HCT116 (cell line): ENCODE data around the gene FCER1G. TPM values are rescaled to one million over a fixed set of nuclear protein-coding genes. Genes with fewer than 3 reads are reported as not detected.

ENCODE experiments used
- ATAC-seq: fragments of 200-7000 bp; cut with Tn5 transposase; 2 replicates; pipeline ENCODE4 v1.9.1; 2020; ENCODE audit warnings: mild to moderate bottlenecking, moderate library complexity
- BruUV-seq: library from RNA; stranded (reverse); fragments of 400-500 nt; replicated peaks from 2 replicates; lab custom pipeline; 2021; lab: Mats Ljungman, UMichigan
- CTCF ChIA-PET: fragments of 300-600 bp; sonication (Branson Sonifier 250); formaldehyde crosslinking; loops from one replicate; lab custom pipeline; 2021; ENCODE audit warnings: antibody characterized with exemption; lab: Charles Lee
- POLR2A ChIA-PET: fragments of 300-600, 350-600 bp; sonication (Branson Sonifier 250); formaldehyde crosslinking; loops from one replicate; lab custom pipeline; 2021; ENCODE audit warnings: antibody characterized with exemption; lab: Charles Lee
- RAD21 ChIA-PET, 2 experiments: fragments of 300-600 bp; sonication (Branson Sonifier 250); formaldehyde crosslinking; loops; one replicate each; lab custom pipeline; 2023; ENCODE audit warnings: low total read pairs in 2 of 2; ENCODE audit not compliant: uncharacterized antibody in 2 of 2, unreplicated experiment in 2 of 2, low non-redundant PET in 1 of 2; lab: Charles Lee
- DNase-seq: peaks from one replicate; pipeline ENCODE4 v3.0.0-alpha.2; 2010; ENCODE audit warnings: low read depth, low spot score
- H2AFZ ChIP-seq: fragments of 200-600 bp; shearing (Covaris generic), sonication (generic); 2 replicates; pipeline ENCODE4 v1.6.1; 2017; ENCODE audit warnings: low read depth, mixed run types, mixed read lengths, antibody characterized with exemption, low read length; ENCODE audit not compliant: poor library complexity, severe bottlenecking
- H3K27ac ChIP-seq: 2 replicates; pipeline ENCODE4 v1.5.1; 2012; ENCODE audit warnings: low read depth, low read length
- H3K27me3 ChIP-seq: fragments of 200-600 bp; sonication (generic); 2 replicates; pipeline ENCODE4 v1.6.1; 2016; ENCODE audit warnings: mixed run types, low read length, mixed read lengths; ENCODE audit not compliant: insufficient read depth
- H3K36me3 ChIP-seq, 2 experiments: fragments of 200-500 bp in 1 of 2; fragments of 200-600 bp in 1 of 2; sonication (Bioruptor generic) in 1 of 2; sonication (generic) in 1 of 2; 2 replicates each; pipeline versions ENCODE4 v1.5.1 to v1.6.1; 2014 to 2016; ENCODE audit warnings: low read length in 2 of 2, inconsistent platforms in 1 of 2, mixed read lengths in 1 of 2, mixed run types in 1 of 2; ENCODE audit not compliant: insufficient read depth in 2 of 2, control insufficient read depth in 1 of 2
- H3K4me1 ChIP-seq, 2 experiments: fragments of 200-600 bp in 1 of 2; sonication (generic) in 1 of 2; 2 replicates each; pipeline versions ENCODE4 v1.5.1 to v1.6.1; 2012 to 2017; ENCODE audit warnings: low read length in 2 of 2, inconsistent platforms in 1 of 2, mild to moderate bottlenecking in 1 of 2, mixed read lengths in 1 of 2, mixed run types in 1 of 2, moderate library complexity in 1 of 2; ENCODE audit not compliant: insufficient read depth in 2 of 2, control insufficient read depth in 1 of 2
- H3K4me2 ChIP-seq: fragments of 200-600 bp; sonication (generic); 2 replicates; pipeline ENCODE4 v1.6.1; 2017; ENCODE audit warnings: mixed run types, low read length, mixed read lengths
- H3K4me3 ChIP-seq, 2 experiments: fragments of 200-600 bp in 1 of 2; sonication (generic) in 1 of 2; replicated peaks in 1 of 2; 2 replicates each; pipeline ENCODE4 v1.5.1; 2011 to 2016; ENCODE audit warnings: low read length in 2 of 2, control low read depth in 1 of 2, low read depth in 1 of 2, mild to moderate bottlenecking in 1 of 2, mixed read lengths in 1 of 2, mixed run types in 1 of 2
- H3K79me2 ChIP-seq: fragments of 200-600 bp; sonication (generic); 2 replicates; pipeline ENCODE4 v1.6.1; 2017; ENCODE audit warnings: mild to moderate bottlenecking, mixed run types, low read length, moderate library complexity, mixed read lengths; ENCODE audit not compliant: insufficient read depth
- H3K9ac ChIP-seq: fragments of 200-600 bp; sonication (generic); 2 replicates; pipeline ENCODE4 v1.6.1; 2016; ENCODE audit warnings: low read length, mixed read lengths
- H3K9me2 ChIP-seq: fragments of 200-600 bp; sonication (generic), shearing (Covaris generic); 2 replicates; pipeline ENCODE4 v1.6.1; 2017; ENCODE audit warnings: mixed run types, mild to moderate bottlenecking, moderate library complexity; ENCODE audit not compliant: insufficient read depth
- H3K9me3 ChIP-seq, 2 experiments: fragments of 200-500 bp in 1 of 2; fragments of 200-600 bp in 1 of 2; sonication (Bioruptor generic) in 1 of 2; sonication (generic) in 1 of 2; 2 replicates each; pipeline ENCODE4 v1.6.1; 2014 to 2017; ENCODE audit warnings: low read length in 2 of 2, mixed read lengths in 2 of 2, inconsistent platforms in 1 of 2, low read depth in 1 of 2, mild to moderate bottlenecking in 1 of 2, mixed run types in 1 of 2, moderate library complexity in 1 of 2; ENCODE audit not compliant: control insufficient read depth in 1 of 2, insufficient read depth in 1 of 2
- H4K20me1 ChIP-seq: fragments of 200-600 bp; sonication (generic), shearing (Covaris generic); 2 replicates; pipeline ENCODE4 v1.6.1; 2017; ENCODE audit warnings: mixed run types, mild to moderate bottlenecking, moderate library complexity; ENCODE audit not compliant: insufficient read depth
- ATF3 ChIP-seq: IDR thresholded peaks from 2 replicates; pipeline ENCODE4 v1.6.1; 2012
- CBX3 ChIP-seq: IDR thresholded peaks from 2 replicates; pipeline ENCODE4 v1.6.1; 2012; ENCODE audit warnings: low read depth
- CEBPB ChIP-seq: IDR thresholded peaks from 2 replicates; pipeline ENCODE4 v1.6.1; 2012; ENCODE audit warnings: low read depth
- CTCF ChIP-seq, 3 experiments: fragments of 200-600 bp in 1 of 3; sonication (generic) in 1 of 3; IDR thresholded peaks in 2 of 3; conservative IDR thresholded peaks in 1 of 3; 2 replicates each; pipeline ENCODE4 v1.5.1; 2012 to 2017; ENCODE audit warnings: low read depth in 2 of 3, low read length in 2 of 3, antibody characterized with exemption in 1 of 3, borderline replicate concordance in 1 of 3, control low read depth in 1 of 3, mild to moderate bottlenecking in 1 of 3, mixed read lengths in 1 of 3, mixed run types in 1 of 3, moderate library complexity in 1 of 3; ENCODE audit not compliant: insufficient read depth in 1 of 3
- EGR1 ChIP-seq: IDR thresholded peaks from 2 replicates; pipeline ENCODE4 v1.6.1; 2012; ENCODE audit warnings: low read depth
- EZH2 ChIP-seq: fragments of 200-600 bp; sonication (generic); IDR thresholded peaks from 2 replicates; pipeline ENCODE4 v1.6.1; 2017; ENCODE audit warnings: antibody characterized with exemption, mixed run types
- EZH2phosphoT487 ChIP-seq: fragments of 200-600 bp; IDR thresholded peaks from 2 replicates; pipeline ENCODE4 v1.6.1; 2018; ENCODE audit warnings: antibody characterized with exemption, borderline replicate concordance
- FOSL1 ChIP-seq: IDR thresholded peaks from 2 replicates; pipeline ENCODE4 v1.6.1; 2012; ENCODE audit warnings: low read depth
- JUND ChIP-seq: IDR thresholded peaks from 2 replicates; pipeline ENCODE4 v1.6.1; 2012
- MAX ChIP-seq: IDR thresholded peaks from 2 replicates; pipeline ENCODE4 v1.6.1; 2012
- POLR2A ChIP-seq: IDR thresholded peaks from 2 replicates; pipeline ENCODE4 v1.7.0; 2011; ENCODE audit warnings: borderline replicate concordance; ENCODE audit not compliant: insufficient read depth, insufficient read length; ENCODE audit errors: extremely low read depth
- POLR2AphosphoS5 ChIP-seq: IDR thresholded peaks from 2 replicates; pipeline ENCODE4 v1.6.1; 2011; ENCODE audit warnings: mild to moderate bottlenecking, low read depth, low read length, moderate library complexity
- RAD21 ChIP-seq: IDR thresholded peaks from 2 replicates; pipeline ENCODE4 v1.6.1; 2012; ENCODE audit warnings: low read depth, mild to moderate bottlenecking
- SIN3A ChIP-seq: IDR thresholded peaks from 2 replicates; pipeline ENCODE4 v1.6.1; 2012; ENCODE audit warnings: low read depth
- SRF ChIP-seq: IDR thresholded peaks from 2 replicates; pipeline ENCODE4 v1.6.1; 2012; ENCODE audit warnings: low read depth
- TCF7L2 ChIP-seq: IDR thresholded peaks from 2 replicates; pipeline ENCODE4 v1.7.0; 2011; ENCODE audit warnings: borderline replicate concordance, inconsistent platforms; ENCODE audit not compliant: insufficient read depth, insufficient read length; ENCODE audit errors: extremely low read depth
- ZBTB33 ChIP-seq: IDR thresholded peaks from 2 replicates; pipeline ENCODE4 v1.6.1; 2011; ENCODE audit warnings: mild to moderate bottlenecking, low read length, moderate library complexity; ENCODE audit not compliant: insufficient replicate concordance; ENCODE audit errors: extremely low read depth
- ZFX ChIP-seq: fragments of 450-650 bp; IDR thresholded peaks from 2 replicates; pipeline ENCODE4 v1.6.1; 2017
- ZNF274 ChIP-seq: fragments of 200-500 bp; sonication (Bioruptor generic); IDR thresholded peaks from 2 replicates; pipeline ENCODE4 v1.6.1; 2014; ENCODE audit warnings: mild to moderate bottlenecking, low read depth, low read length, inconsistent platforms
- intact Hi-C: fragments of 100-400 bp; cut with micrococcal nuclease; formaldehyde crosslinking; loops from 2 replicates; pipeline ENCODE4 v1.10.0; 2022
- total RNA-seq: library from RNA; stranded (reverse); gene quantifications from one replicate; pipeline ENCODE4 v1.2.1, GENCODE V29; 2021; ENCODE audit not compliant: unreplicated experiment

Gene FCER1G
- total RNA-seq, 1 experiment from 2014 or later: 0.86 TPM

- H3K27ac ChIP-seq: no peak overlapping the region
- H3K79me2 ChIP-seq: no peaks in the 10 kb centered on the region
- ATAC-seq (no peak), DNase-seq (no peak)
- no peak for TF ChIP-seq EZH2
- no peak for TF ChIP-seq EZH2phosphoT487
- TF ChIP-seq TCF7L2: no peak
- TF ChIP-seq SIN3A: no peak
- no peak for TF ChIP-seq EGR1
- no peak for TF ChIP-seq ATF3
- TF ChIP-seq ZBTB33: no peak
- no peak for TF ChIP-seq POLR2A
- no peak for TF ChIP-seq POLR2AphosphoS5
- TF ChIP-seq CBX3: no peak
- no peak for TF ChIP-seq MAX
- TF ChIP-seq RAD21: no peak
- no peak for TF ChIP-seq ZNF274
- TF ChIP-seq ZFX: no peak
- TF ChIP-seq FOSL1: no peak
- TF ChIP-seq SRF: no peak
- TF ChIP-seq JUND: no peak
- TF ChIP-seq CTCF (IDR thresholded peaks at IDR 0.05 in 2 of 3, conservative IDR thresholded peaks at IDR 0.05 in 1 of 3; ENCODE audit: borderline replicate concordance in 1 of 3, insufficient read depth in 1 of 3, low read depth in 2 of 3, low read length in 2 of 3): no peak
- TF ChIP-seq CEBPB: no peak
- no peaks in the 10 kb centered on the region for H3K36me3 ChIP-seq
- H3K9me3 ChIP-seq: no peaks in the 10 kb centered on the region
- ChIA-PET CTCF (interaction anchor here (0.8 to 1.6 kb wide), 3 partner anchors 10 to 190 kb away, joined by 3 to 6 read pairs (median 3); partner anchors contain the start of gene NDUFS2), RAD21 (no interaction called here), POLR2A (no interaction called here)
- H3K9me2 ChIP-seq: no peaks in the 10 kb centered on the region
- no peaks in the 10 kb centered on the region for H4K20me1 ChIP-seq
- peaks cover 0 to 5% of the 10 kb centered on the region in 2 experiments; a peak in 1 of 4 replicates for H3K4me1 ChIP-seq
- no peak overlapping the region for H3K9ac ChIP-seq
- peak overlapping the region; percentile 77 for H2AFZ ChIP-seq
- no peaks in the 10 kb centered on the region for H3K27me3 ChIP-seq
- H3K4me3 ChIP-seq: no peak overlapping the region
- H3K4me2 ChIP-seq: no peak overlapping the region
- BruUV-seq: no TSS peak
- intact Hi-C loops: no loop called here
Measured at GRCh38 chr1:161191971-161192370, 23.1 kb upstream of the FCER1G start.
